HL-60 (cell line): ENCODE data around the gene MGAT5B.
"Not testable (repeated sequence)": the region's sequence is repeated elsewhere in the genome, so short reads cannot be mapped to it uniquely, and the experiment has no call there.

Experiments used
- DNase-seq, 2 experiments: peaks; one replicate each; pipeline ENCODE4 v3.0.0-alpha.2; 2010 to 2020; ENCODE audit warnings: low read depth in 1 of 2, low spot score in 1 of 2
- H3K27ac ChIP-seq: fragments of 250-450 bp; sonication (Bioruptor Pico); replicated peaks from 2 replicates; pipeline ENCODE4 v1.5.1; 2020; ENCODE audit warnings: mild to moderate bottlenecking, moderate library complexity
- H3K27me3 ChIP-seq: fragments of 250-450 bp; sonication (Bioruptor Pico); 2 replicates; pipeline ENCODE4 v1.5.1; 2021; ENCODE audit warnings: mild to moderate bottlenecking, moderate library complexity; ENCODE audit not compliant: insufficient read depth, poor library complexity, severe bottlenecking
- H3K4me3 ChIP-seq: replicated peaks from 2 replicates; pipeline ENCODE4 v1.5.1; 2011; ENCODE audit warnings: mild to moderate bottlenecking, control low read depth, low read length; ENCODE audit not compliant: insufficient read depth
- CTCF ChIP-seq: IDR thresholded peaks from one replicate; pipeline ENCODE4 v1.5.1; 2011; ENCODE audit warnings: low read length, control low read depth, inconsistent platforms; ENCODE audit not compliant: insufficient read depth
- GABPA ChIP-seq: IDR thresholded peaks from 2 replicates; pipeline ENCODE4 v1.6.1; 2012; ENCODE audit warnings: low read depth
- POLR2AphosphoS5 ChIP-seq: IDR thresholded peaks from 2 replicates; pipeline ENCODE4 v1.6.1; 2012; ENCODE audit warnings: low read depth
- REST ChIP-seq: IDR thresholded peaks from 2 replicates; pipeline ENCODE4 v1.6.1; 2012; ENCODE audit warnings: low read depth; ENCODE audit not compliant: insufficient replicate concordance
- SPI1 ChIP-seq: IDR thresholded peaks from 2 replicates; pipeline ENCODE4 v1.6.1; 2012; ENCODE audit warnings: low read depth, mild to moderate bottlenecking, borderline replicate concordance

Gene MGAT5B

GRCh38 chr17:76840443-76840767, 27.8 kb upstream of the MGAT5B start:
- Histone ChIP-seq H3K27ac (no peak overlapping the region), H3K27me3 (peaks cover 33% of the 10 kb centered on the region), H3K4me3 (no peak overlapping the region)
- no peak for TF ChIP-seq SPI1
- TF ChIP-seq GABPA: no peak
- no peak for TF ChIP-seq POLR2AphosphoS5
- TF ChIP-seq REST: no peak
- TF ChIP-seq CTCF: no peak
- no peak for DNase-seq

- H3K27ac ChIP-seq: no peak overlapping the region
- DNase-seq: no peak
- no peak overlapping the region for H3K4me3 ChIP-seq
- peaks cover 30% of the 10 kb centered on the region for H3K27me3 ChIP-seq
- TF ChIP-seq REST: no peak
- TF ChIP-seq CTCF: no peak
- no peak for TF ChIP-seq POLR2AphosphoS5
- TF ChIP-seq SPI1: no peak
- TF ChIP-seq GABPA: no peak
Observed at GRCh38 chr17:76840884-76841775, 27.1 kb upstream of the MGAT5B start.

GRCh38 chr17:76841776-76842405, 26.3 kb upstream of the MGAT5B start:
- Histone ChIP-seq H3K27ac (no peak overlapping the region), H3K4me3 (no peak overlapping the region), H3K27me3 (peaks cover 30% of the 10 kb centered on the region)
- TF ChIP-seq POLR2AphosphoS5 (no peak), SPI1 (no peak), CTCF (no peak), GABPA (no peak), REST (no peak)
- no peak for DNase-seq

- DNase-seq, H3K4me3 ChIP-seq, H3K27ac ChIP-seq: not testable (repeated sequence)
- H3K27me3 ChIP-seq: peaks cover 30% of the 10 kb centered on the region
Observed at GRCh38 chr17:76843068-76843467, 25.1 kb upstream of the MGAT5B start.
